Myocyte (in vitro differentiated cells): ENCODE measurements around the gene BST2. TPM values are rescaled to one million over a fixed set of nuclear protein-coding genes. Genes with fewer than 3 reads are reported as not detected.

Source experiments
- DNase-seq: peaks from one replicate; pipeline ENCODE4 v3.0.0-alpha.2; 2012; ENCODE audit warnings: low read depth
- polyA plus RNA-seq: library from polyadenylated mRNA; unstranded; fragments of >200 nt; gene quantifications from one replicate; pipeline ENCODE4 v1.2.1, GENCODE V29; 2012; ENCODE audit warnings: missing spikeins
- total RNA-seq: library from RNA; depleted of rRNA; stranded (reverse); fragments of >200 nt; gene quantifications from 2 replicates; pipeline ENCODE4 v1.2.3, GENCODE V29; 2014

BST2 gene, protein sequence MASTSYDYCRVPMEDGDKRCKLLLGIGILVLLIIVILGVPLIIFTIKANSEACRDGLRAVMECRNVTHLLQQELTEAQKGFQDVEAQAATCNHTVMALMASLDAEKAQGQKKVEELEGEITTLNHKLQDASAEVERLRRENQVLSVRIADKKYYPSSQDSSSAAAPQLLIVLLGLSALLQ
- total RNA-seq: 0.57 and 0.62 TPM in 2 replicates
- polyA plus RNA-seq: 0.82 TPM

DNA sequence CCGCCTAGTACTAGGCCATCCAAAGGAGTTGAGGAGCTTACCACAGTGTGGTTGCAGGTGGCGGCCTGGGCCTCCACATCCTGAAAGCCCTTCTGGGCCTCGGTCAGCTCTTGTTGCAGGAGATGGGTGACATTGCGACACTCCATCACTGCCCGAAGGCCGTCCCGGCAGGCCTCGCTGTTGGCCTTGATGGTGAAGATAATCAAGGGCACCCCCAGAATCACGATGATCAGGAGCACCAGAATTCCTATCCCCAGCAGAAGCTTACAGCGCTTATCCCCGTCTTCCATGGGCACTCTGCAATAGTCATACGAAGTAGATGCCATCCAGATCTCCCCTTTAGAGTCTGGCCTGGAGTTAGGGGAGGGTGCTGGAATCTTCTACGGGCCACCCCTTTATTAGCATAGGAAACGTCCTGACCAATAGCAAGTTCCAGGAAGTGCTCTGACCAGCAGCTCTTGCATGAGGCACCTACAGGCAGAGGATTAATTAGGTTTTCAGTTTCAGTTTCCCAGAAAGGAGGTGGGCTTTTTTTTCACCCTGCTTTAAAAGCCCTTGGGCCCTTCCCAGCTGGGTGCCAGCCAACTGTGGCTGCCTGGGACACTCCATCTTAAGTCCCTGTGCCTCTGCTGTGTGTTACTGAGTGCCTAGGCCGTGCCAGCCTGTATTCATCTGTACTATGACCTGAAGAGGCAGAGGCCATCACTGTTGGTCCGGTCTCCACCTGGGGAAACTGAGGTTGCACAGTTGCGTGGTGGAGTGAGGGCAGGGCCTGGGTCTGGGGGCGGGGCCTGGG, at the start of gene BST2:
BST2 (minus strand) TSS at position 381 of the 796 bp plus-strand sequence; CDS start at position 326, 55 bp downstream.
- DNase-seq: no peak

- DNase-seq: no peak
Measured at GRCh38 chr19:17454576-17455071, 49.2 kb upstream of the BST2 start.

DNA sequence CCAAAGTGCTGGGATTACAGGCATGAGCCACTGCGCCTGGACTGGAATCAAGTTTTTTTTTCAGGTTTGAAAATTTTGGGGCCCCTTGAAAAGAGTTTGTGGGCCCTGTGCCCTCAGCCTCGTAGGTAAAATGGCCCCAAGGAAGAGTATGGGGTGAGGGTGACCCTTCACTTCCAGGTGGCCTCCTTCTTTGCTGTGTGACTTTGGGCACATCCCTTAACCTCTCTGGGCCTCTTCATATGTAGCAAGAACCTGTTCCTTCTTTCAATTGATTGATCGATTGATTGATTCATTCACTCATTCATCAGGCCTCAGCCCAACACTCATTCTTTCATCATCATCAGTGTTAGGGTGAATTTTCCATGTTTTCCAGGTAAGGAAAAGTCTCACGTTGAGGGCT, 46.4 kb upstream of the BST2 start:
- DNase-seq: no peak

- peak; percentile 46 for DNase-seq
Measured at GRCh38 chr19:17450264-17451075, 45.0 kb upstream of the BST2 start.

DNA sequence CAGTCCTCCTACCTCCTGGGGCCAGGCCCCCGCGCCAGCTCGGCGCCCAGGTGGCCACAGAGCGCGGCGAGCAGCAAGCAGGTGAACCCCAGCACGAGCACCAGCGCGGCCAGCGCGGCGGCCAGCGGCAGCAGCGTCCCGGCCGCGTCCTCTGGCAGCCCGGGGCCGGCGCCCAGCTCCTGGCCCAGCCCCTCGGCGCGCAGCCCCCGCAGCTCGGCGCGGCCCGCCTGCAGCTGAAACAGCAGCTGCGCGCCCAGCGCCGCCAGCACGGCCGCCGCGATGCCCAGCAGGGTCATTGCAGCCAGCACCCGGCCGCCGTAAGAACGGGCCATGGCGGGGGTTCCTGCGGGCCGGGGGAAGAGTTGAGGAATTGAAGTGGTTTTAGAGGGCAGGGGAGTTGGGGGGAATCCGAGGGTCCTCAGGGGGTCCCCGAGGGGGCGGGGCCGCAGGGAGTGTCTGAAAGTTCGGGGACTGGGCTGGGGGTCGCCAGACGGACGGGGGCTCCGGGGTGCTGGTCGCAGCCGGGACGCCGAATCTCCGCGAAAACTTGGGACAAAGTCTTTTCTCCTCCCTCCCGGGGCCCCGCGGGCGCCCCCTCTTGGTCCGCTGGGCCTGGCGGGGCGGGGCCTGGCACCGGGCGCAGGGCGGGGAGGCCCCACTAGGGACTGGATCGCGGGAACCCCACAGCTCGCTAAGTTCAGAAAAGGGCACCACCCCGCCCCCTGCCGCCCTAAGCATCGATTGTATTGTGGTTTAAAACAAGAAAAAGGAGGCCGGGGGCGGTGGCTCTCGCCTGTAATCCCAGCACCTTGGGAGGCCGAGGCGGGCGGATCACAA, 42.9 kb upstream of the BST2 start, which contains the start of gene TMEM221:
TMEM221 (minus strand) TSS at position 538 of the 837 bp plus-strand sequence; CDS start at position 332, 206 bp downstream.
- no peak for DNase-seq

DNA sequence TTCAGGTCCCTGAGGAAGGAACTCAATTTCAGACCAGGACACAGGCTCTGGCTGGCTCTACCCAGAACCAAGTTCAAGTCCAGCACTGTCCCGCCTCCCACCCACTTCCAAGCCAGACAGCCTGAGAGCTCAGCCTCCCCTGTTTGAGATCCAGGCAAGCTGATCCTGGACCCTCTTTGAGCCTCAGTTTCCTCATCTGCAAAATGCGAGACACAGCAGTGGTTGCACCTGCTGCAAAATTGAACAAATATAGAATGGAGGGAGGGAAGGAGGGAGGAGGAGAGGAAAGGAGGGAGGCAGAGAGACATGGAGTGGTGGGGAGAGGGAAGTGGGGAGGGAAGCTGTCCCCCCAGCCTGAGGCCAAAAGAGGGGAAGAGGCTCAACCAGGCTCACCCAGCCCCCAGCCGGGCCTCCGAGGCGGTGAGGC, 42.3 kb upstream of the BST2 start:
- DNase-seq: no peak

- DNase-seq: no peak
Measured at GRCh38 chr19:17445526-17446165, 40.2 kb upstream of the BST2 start.

- DNase-seq: peak; percentile 13
Measured at GRCh38 chr19:17441241-17442021, 36.0 kb upstream of the BST2 start.

GRCh38 chr19:17436874-17437267, 31.4 kb upstream of the BST2 start:
- no peak for DNase-seq

DNA sequence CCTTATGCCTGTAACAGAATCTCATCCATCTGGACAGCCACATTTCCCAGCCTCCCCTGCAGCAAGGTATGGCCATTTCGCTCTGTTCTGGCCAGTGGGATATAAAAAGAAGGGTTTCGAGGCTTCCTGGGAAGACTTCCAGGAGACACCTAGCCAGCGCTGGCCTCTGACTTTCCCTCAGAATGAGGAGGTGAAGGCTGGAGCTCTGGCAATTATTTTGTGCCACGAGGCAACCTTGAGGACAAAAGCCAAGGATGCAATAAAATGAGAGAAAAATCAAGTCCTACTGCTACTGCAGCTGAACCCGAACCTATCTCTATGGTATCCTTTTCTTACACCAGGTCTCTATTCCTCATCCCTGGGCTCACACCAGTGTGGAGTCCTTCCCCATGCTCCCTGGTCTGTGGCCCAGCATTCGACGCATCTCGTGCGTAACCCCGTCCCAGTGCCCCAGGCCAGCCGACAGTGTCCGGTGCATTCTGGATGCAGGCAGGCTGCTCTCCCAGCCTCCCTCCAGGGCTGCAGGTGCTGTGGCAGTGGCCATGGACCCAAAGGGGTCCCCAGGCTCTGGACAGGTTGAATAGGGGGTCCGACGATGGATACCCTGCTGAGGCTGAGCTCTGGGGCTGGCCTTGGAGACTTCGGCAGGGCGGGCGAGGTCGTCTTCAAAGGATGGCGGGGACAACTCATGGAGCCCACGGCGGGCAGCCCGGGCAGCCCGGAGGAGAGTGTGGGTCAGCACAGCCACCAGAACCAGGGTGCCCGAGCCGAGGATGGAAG, 30.9 kb upstream of the BST2 start:
- no peak for DNase-seq

DNA sequence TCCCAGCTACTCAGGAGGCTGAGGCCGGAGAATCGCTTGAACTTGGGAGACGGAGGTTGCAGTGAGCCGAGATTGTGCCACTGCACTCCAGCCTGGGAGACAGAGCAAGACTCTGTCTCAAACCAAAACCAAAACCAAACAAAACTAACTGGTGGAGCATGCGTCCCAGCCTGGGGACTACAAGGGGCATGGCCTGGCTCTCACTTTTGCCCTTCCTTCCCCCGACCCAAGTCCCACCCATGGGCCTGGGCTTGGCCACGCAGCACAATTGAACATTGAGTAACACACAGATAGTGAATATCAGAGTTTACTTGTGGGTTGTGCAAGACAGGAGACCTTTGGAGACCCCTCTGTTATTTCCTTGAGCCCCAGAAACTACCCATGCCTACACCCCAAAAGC, 29.8 kb upstream of the BST2 start:
- DNase-seq: no peak

DNA sequence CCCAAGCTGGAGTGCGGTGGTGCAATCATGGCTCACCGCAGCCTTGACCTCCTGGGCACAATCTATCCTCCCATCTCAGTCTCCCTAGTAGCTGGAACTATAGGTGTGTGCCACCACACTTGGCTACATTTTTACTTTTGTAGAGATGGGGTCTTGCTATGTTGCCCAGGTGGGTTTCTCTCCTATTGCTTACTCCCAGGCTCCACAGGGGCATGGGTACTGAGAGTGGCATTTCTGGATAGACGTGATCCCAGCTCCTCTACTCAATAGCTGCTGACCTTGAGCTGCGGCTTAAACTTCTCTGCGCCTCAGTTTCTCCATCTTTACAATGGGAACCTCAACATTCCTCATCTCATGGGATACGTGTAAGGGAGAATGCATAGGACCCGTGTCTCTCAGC, 26.0 kb upstream of the BST2 start:
- DNase-seq: no peak

DNA sequence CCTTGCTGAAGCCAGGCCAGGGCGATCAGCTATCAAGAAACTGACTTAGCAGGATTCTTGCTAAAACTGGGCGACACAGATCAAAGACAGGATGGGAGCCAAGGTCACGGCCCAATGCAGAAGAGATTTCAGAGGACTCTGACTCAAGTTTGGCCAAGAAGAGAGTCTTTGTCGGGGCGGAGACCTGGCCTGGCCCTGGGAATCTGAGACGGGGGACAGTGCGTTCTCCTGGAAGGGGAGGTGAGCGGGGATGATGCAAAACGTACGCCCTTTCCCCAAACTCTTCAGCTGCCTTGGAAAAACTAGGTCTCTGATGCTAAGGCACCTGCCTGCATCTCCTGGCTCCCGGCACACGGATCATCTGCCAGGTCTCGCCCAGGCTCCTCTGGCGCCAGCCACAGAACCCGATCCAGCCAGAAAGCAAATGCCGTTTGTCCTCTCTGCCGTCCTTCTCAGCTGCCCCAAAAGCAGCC, 24.2 kb upstream of the BST2 start:
- no peak for DNase-seq

GRCh38 chr19:17424743-17425365, 19.4 kb upstream of the BST2 start:
- peak; percentile 8 for DNase-seq

DNA sequence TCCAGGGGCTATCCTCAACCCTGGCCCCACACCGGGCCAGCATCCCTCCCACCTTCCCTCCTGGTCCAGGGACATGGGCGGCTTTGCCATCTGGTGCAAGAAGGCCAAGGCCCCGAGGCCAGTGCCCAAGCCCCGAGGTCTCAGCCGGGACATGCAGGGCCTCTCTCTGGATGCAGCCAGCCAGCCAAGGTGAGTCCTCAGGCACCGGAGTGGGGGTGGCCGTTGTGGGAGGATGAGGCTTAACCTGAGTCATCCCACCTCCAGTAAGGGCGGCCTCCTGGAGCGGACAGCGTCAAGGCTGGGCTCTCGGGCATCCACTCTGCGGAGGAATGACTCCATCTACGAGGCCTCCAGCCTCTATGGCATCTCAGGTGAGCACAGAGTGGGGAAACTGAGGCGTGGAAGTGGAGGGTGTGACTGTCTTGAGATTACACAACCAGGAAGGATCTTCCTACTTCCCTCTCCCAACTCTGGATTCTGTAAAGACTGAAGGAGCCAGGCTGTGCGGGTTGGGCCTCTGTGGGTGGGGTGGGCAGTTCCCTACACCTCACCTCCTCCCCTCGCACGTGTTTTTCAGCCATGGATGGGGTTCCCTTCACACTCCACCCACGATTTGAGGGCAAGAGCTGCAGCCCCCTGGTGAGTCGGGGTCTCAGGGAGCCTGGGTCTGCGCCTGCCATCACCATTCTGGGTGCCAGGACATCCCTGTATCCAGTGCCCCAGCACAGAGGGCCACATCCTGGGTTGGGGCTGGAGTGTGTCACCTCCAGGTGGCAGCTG, 18.2 kb upstream of the BST2 start:
- DNase-seq: no peak

- no peak for DNase-seq
Measured at GRCh38 chr19:17421942-17422341, 16.5 kb upstream of the BST2 start.

DNA sequence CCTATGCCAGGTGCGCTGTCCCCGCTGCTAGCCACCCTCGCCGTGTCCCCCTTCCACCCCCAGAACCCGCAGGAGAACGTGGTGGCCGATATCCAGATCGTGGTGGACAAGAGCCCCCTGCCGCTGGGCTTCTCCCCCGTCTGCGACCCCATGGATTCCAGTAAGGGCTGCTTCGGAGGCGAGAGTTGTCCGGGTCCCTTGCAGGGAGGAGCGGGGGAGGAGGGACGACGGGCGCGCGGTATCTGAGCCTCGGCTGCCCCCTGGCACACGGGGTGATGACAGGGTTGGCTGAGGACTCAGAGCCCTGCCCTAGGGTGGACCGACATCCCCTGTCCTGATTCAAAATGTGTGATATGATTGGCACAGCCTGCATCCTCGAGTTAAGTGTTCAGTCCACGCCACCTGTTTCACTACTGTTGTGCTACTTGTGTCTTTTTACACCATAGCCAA, 15.1 kb upstream of the BST2 start:
- DNase-seq: peak; percentile 24
